ENCODE results near the gene DNAH17. TPM values are rescaled to one million over a fixed set of nuclear protein-coding genes. Genes with fewer than 3 reads are reported as not detected.

DNAH17 gene
- total RNA-seq, 1 experiment from 2014 or later: 0.76 TPM

GRCh38 chr17:78376161-78376560 lies 201.0 kb downstream of the DNAH17 start:
- Histone ChIP-seq H3K9me3 (ENCODE audit: insufficient read depth, low read depth) (no peaks in the 10 kb centered on the region), H3K36me3 (ENCODE audit: low read depth) (no peaks in the 10 kb centered on the region), H3K79me2 (ENCODE audit: low read depth) (peaks cover 26% of the 10 kb centered on the region), H3K27me3 (ENCODE audit: insufficient read depth, low read depth) (no peaks in the 10 kb centered on the region), H3F3A (ENCODE audit: insufficient read depth, low read depth) (peaks cover 20% of the 10 kb centered on the region; the same call in 1 of the 2 replicates), H4K20me1 (ENCODE audit: insufficient read depth) (peaks cover 12% of the 10 kb centered on the region; the same call in 1 of the 2 replicates), H3K4me3 (no peak overlapping the region), H3K27ac (no peak overlapping the region), H2AFZ (no peak overlapping the region), H3K9me2 (ENCODE audit: insufficient read depth) (no peaks in the 10 kb centered on the region), H3K4me2 (peak overlapping the region; percentile 56), H3K4me1 (replicated peaks; ENCODE audit: insufficient read depth) (peaks cover 40% of the 10 kb centered on the region)
- intact Hi-C loops (cut with micrococcal nuclease; ENCODE audit: unreplicated experiment): no loop called here
- no peak for DNase-seq
- BruUV-seq (replicated peaks): no TSS peak
- TF ChIP-seq EZH2 (IDR thresholded peaks at IDR 0.05; ENCODE audit: low read depth): no peak
- TF ChIP-seq CTCF (conservative IDR thresholded peaks at IDR 0.05): no peak
- CTCF ChIA-PET: no interaction called here
- POLR2A ChIA-PET (ENCODE audit: unreplicated experiment): interaction anchor here (0.9 kb wide), 1 partner anchor 32 kb away, joined by 5 read pairs; no protein-coding TSS in a partner anchor

- Histone ChIP-seq H3K27me3 (ENCODE audit: insufficient read depth, low read depth) (no peaks in the 10 kb centered on the region), H3F3A (ENCODE audit: insufficient read depth, low read depth) (peaks cover 20% of the 10 kb centered on the region; the same call in 1 of the 2 replicates), H3K4me3 (no peak overlapping the region), H3K4me1 (replicated peaks; ENCODE audit: insufficient read depth) (peaks cover 40% of the 10 kb centered on the region), H2AFZ (no peak overlapping the region), H3K9me3 (ENCODE audit: insufficient read depth, low read depth) (no peaks in the 10 kb centered on the region), H3K27ac (peak overlapping the region; percentile 50), H4K20me1 (ENCODE audit: insufficient read depth) (peaks cover 9% of the 10 kb centered on the region; the same call in 1 of the 2 replicates), H3K79me2 (ENCODE audit: low read depth) (peaks cover 20% of the 10 kb centered on the region), H3K4me2 (peak overlapping the region; percentile 56), H3K36me3 (ENCODE audit: low read depth) (no peaks in the 10 kb centered on the region), H3K9me2 (ENCODE audit: insufficient read depth) (no peaks in the 10 kb centered on the region)
- TF ChIP-seq CTCF (conservative IDR thresholded peaks at IDR 0.05): no peak
- no peak for TF ChIP-seq EZH2 (IDR thresholded peaks at IDR 0.05; ENCODE audit: low read depth)
- no TSS peak for BruUV-seq (replicated peaks)
- POLR2A ChIA-PET (ENCODE audit: unreplicated experiment): interaction anchor here (0.9 kb wide), 1 partner anchor 32 kb away, joined by 5 read pairs; no protein-coding TSS in a partner anchor
- DNase-seq: peak in 1 of 2 experiments; percentile 72
- intact Hi-C loops (cut with micrococcal nuclease; ENCODE audit: unreplicated experiment): no loop called here
- CTCF ChIA-PET: no interaction called here
Measured at GRCh38 chr17:78375401-78376151, 201.6 kb downstream of the DNAH17 start.

GRCh38 chr17:78374631-78375274 lies 202.4 kb downstream of the DNAH17 start:
- Histone ChIP-seq H3K4me1 (replicated peaks; ENCODE audit: insufficient read depth) (peaks cover 35% of the 10 kb centered on the region), H3K9me2 (ENCODE audit: insufficient read depth) (no peaks in the 10 kb centered on the region), H3F3A (ENCODE audit: insufficient read depth, low read depth) (peaks cover 20% of the 10 kb centered on the region; the same call in 1 of the 2 replicates), H3K9me3 (ENCODE audit: insufficient read depth, low read depth) (no peaks in the 10 kb centered on the region), H2AFZ (no peak overlapping the region), H3K4me2 (peak overlapping the region; percentile 56), H4K20me1 (ENCODE audit: insufficient read depth) (peaks cover under 1% of the 10 kb centered on the region; the same call in 1 of the 2 replicates), H3K36me3 (ENCODE audit: low read depth) (no peaks in the 10 kb centered on the region), H3K27ac (peak overlapping the region; percentile 50; the same call in 1 of the 2 replicates), H3K79me2 (ENCODE audit: low read depth) (peaks cover 12% of the 10 kb centered on the region), H3K4me3 (no peak overlapping the region), H3K27me3 (ENCODE audit: insufficient read depth, low read depth) (no peaks in the 10 kb centered on the region)
- CTCF ChIA-PET: no interaction called here
- no TSS peak for BruUV-seq (replicated peaks)
- intact Hi-C loops (cut with micrococcal nuclease; ENCODE audit: unreplicated experiment): no loop called here
- POLR2A ChIA-PET (ENCODE audit: unreplicated experiment): no interaction called here
- DNase-seq: no peak
- TF ChIP-seq EZH2 (IDR thresholded peaks at IDR 0.05; ENCODE audit: low read depth): no peak
- no peak for TF ChIP-seq CTCF (conservative IDR thresholded peaks at IDR 0.05)
